Measurements from ENCODE around the gene CD81.

DNA sequence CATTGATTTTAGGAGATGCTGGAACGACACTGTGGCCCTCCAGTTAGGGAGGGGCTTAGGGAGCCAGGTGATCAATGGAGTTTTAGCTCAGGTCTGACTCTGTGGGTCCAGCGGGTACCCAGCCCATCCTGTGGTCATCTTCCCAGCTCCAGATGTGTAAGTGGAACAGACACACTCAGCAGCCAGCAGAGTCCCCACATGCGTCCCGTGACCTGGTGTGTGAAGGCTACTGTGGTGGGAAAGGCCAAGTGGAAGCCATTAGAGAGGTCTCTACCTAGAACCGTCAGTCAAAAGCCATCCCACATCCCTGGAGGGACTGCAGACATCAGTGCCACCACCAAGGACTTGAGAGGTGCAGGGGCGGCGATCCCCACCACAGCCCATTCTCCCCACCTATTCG lies 19.9 kb upstream of the CD81 start:
- TF ChIP-seq, protein P1, sequence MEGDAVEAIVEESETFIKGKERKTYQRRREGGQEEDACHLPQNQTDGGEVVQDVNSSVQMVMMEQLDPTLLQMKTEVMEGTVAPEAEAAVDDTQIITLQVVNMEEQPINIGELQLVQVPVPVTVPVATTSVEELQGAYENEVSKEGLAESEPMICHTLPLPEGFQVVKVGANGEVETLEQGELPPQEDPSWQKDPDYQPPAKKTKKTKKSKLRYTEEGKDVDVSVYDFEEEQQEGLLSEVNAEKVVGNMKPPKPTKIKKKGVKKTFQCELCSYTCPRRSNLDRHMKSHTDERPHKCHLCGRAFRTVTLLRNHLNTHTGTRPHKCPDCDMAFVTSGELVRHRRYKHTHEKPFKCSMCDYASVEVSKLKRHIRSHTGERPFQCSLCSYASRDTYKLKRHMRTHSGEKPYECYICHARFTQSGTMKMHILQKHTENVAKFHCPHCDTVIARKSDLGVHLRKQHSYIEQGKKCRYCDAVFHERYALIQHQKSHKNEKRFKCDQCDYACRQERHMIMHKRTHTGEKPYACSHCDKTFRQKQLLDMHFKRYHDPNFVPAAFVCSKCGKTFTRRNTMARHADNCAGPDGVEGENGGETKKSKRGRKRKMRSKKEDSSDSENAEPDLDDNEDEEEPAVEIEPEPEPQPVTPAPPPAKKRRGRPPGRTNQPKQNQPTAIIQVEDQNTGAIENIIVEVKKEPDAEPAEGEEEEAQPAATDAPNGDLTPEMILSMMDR (IDR thresholded peaks at IDR 0.05; ENCODE audit: low read depth, low read length), result no peak
- TF ChIP-seq EZH2phosphoT487 (IDR thresholded peaks at IDR 0.05; ENCODE audit: low read depth), result no peak
